NT2/D1 (cell line): ENCODE data around the gene GNG4.

Source experiments
- YY1 ChIP-seq: IDR thresholded peaks from 2 replicates; pipeline ENCODE4 v1.6.1; 2011; ENCODE audit not compliant: insufficient read length, insufficient read depth
- ZNF274 ChIP-seq: IDR thresholded peaks from 2 replicates; pipeline ENCODE4 v1.6.1; 2011; ENCODE audit warnings: mild to moderate bottlenecking, low read depth, low read length

GRCh38 chr1:235500971-235501540 lies 148.5 kb downstream of the GNG4 start:
- no peak for TF ChIP-seq ZNF274
- TF ChIP-seq YY1: no peak
